ENCODE measurements around the gene OCA2.
"Not testable (repeated sequence)": the region's sequence is repeated elsewhere in the genome, so short reads cannot be mapped to it uniquely, and the experiment has no call there.

OCA2 gene

DNA sequence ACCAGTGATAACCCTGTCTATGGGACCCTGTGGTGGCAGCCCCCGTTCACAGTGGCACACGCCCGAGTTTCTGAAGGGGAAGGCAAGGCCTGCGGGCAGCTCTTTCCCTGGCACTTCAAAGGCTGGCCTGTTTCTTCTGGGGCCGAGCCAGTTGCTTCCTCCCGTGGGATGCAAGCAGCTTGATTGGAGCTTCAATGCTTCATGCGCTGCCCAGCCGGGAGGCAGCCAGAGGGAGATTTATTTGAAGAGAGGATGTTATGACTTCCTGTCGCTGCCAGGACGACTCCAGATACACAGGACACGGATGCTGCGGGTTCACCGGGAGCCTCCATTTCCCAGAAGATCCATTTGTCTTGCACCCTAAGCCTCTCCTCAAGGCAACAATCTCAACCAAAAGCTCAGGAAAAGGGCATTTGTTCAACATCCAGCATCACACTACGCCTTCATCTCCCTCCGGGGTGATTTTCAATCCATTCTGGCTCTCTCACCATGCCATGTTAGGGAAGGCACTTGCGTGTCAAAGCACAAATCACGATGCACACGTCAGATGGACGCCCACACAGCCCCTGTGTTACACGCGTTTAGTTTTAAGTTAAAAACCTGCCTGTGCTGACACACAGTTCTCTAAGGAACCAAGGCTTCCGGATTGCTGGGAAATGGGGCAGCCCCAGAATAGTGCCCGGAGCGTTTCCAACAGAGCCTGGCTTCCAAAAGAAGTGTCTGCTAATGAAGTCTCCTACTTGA, 330.2 kb downstream of the OCA2 start:
- TF ChIP-seq, protein P1, sequence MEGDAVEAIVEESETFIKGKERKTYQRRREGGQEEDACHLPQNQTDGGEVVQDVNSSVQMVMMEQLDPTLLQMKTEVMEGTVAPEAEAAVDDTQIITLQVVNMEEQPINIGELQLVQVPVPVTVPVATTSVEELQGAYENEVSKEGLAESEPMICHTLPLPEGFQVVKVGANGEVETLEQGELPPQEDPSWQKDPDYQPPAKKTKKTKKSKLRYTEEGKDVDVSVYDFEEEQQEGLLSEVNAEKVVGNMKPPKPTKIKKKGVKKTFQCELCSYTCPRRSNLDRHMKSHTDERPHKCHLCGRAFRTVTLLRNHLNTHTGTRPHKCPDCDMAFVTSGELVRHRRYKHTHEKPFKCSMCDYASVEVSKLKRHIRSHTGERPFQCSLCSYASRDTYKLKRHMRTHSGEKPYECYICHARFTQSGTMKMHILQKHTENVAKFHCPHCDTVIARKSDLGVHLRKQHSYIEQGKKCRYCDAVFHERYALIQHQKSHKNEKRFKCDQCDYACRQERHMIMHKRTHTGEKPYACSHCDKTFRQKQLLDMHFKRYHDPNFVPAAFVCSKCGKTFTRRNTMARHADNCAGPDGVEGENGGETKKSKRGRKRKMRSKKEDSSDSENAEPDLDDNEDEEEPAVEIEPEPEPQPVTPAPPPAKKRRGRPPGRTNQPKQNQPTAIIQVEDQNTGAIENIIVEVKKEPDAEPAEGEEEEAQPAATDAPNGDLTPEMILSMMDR (IDR thresholded peaks at IDR 0.05; ENCODE audit: low read depth, low read length, missing control alignments): no peak
- no peak for DNase-seq (ENCODE audit: low read depth)
- no peak overlapping the region for H3K4me3 ChIP-seq (ENCODE audit: low read depth, low read length)

DNA sequence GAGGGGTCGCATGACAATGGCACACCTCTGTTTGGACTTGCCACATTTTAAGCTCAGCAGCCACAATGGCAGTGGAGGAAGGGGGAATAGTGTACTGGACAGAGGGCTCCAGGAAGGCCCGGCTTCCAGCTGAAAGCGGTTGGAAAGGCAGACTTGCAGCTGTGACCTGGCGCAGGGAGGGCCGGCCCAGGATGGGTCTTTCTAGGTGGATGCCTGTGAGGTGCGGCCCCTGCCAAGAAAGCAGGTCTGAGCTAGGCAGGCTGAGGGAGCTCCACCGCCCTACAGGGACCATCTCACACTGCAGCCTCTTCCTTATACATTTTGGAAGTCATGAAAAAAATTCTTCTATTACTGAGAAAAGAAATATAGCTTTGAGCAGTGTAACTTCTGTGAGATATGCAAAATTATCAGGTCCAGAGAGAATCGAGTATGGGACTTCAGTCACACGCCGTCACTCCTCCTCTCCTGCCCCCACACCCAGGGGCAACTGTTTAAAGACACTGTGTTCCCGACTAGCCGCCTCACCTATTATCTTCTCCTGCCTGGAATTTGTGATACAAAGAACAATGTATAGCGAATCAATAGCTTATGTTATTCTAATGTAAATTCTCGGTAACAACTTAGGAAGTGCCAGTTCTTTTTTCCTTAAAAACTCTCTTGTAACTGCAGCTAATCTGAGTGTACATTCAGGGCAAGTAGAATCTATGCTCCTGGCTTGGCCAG, 331.0 kb downstream of the OCA2 start:
- no peak overlapping the region for H3K4me3 ChIP-seq (ENCODE audit: low read depth, low read length)
- TF ChIP-seq, protein P1 (IDR thresholded peaks at IDR 0.05; ENCODE audit: low read depth, low read length, missing control alignments): no peak
- no peak for DNase-seq (ENCODE audit: low read depth)

DNA sequence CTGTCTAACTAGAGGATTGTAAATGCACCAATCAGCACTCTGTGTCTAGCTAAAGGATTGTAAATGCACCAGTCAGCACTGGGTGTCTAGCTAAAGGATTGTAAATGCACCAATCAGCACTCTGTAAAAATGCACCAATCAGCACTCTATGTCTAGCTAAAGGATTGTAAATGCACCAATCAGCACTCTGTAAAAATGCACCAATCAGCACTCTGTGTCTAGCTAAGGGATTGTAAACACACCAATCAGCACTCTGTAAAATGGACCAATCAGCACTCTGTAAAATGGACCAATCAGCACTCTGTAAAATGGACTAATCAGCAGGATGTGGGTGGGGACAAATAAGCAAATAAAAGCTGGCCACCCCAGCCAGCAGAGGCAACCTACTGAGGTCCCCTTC, 331.7 kb downstream of the OCA2 start:
- not testable (repeated sequence) for H3K4me3 ChIP-seq (ENCODE audit: low read depth, low read length); DNase-seq (ENCODE audit: low read depth)

DNA sequence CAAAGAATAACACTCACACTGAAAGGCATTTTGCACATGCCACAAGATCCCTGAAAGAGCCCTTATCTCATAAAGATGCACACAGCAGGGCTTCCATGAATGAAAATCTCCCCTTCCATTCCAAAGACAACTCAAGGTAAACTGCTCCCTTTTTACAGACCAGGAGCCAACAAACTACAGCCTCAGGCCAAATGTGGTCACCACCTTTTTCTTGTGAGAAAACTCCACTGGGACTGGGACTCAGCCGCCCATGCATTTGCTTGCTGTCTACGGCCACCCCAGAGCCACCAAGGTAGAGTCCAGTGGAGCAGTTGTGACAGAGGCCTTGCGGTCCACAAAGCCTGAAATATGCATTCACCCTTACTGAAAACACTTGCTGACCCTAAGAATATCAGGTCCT, 334.8 kb downstream of the OCA2 start:
- TF ChIP-seq, protein P1 (IDR thresholded peaks at IDR 0.05; ENCODE audit: low read depth, low read length, missing control alignments): no peak
- no peak for DNase-seq (ENCODE audit: low read depth)
- H3K4me3 ChIP-seq (ENCODE audit: low read depth, low read length): no peak overlapping the region

DNA sequence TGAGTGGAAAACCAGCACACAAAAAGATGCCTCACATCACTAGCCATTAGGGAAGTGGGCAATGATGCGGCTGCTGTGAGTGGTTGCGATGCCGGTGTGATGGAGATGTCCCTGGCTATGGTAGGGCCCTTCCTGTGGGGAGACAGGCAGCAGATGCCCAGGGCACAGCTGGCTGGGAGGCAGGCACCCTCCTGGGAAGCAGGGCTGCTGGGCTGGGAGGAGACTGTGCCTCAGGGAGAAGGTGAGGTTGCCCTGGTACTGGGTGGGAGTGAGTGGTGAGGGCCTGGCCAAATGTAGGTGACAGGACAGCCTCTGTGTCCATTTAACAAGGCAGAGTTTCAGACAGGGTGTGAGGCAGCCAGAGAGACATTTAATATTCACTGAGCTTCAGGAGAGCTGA, 335.6 kb downstream of the OCA2 start:
- H3K4me3 ChIP-seq (ENCODE audit: low read depth, low read length): no peak overlapping the region
- TF ChIP-seq, protein P1 (IDR thresholded peaks at IDR 0.05; ENCODE audit: low read depth, low read length, missing control alignments): no peak
- no peak for DNase-seq (ENCODE audit: low read depth)

DNA sequence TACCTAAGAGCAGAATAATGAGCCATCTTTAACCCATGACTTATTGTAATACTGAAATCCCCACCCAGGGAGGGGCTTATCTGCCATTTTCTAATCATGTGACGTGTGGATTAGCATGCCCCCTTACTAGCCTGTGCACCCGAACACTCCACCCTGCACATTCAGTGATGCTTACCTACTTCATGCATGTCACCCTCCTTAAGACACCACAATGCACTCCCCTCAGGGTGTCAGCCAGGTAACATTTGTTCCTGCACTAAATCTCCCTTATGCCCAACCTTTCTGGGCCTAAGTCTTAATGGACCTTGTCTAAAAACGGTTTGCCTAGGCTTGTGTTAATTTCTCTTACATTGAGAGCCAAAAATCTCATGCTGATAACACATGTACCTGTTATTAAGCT, 336.6 kb downstream of the OCA2 start:
- no peak for DNase-seq (ENCODE audit: low read depth)
- TF ChIP-seq, protein P1 (IDR thresholded peaks at IDR 0.05; ENCODE audit: low read depth, low read length, missing control alignments): no peak
- no peak overlapping the region for H3K4me3 ChIP-seq (ENCODE audit: low read depth, low read length)

DNA sequence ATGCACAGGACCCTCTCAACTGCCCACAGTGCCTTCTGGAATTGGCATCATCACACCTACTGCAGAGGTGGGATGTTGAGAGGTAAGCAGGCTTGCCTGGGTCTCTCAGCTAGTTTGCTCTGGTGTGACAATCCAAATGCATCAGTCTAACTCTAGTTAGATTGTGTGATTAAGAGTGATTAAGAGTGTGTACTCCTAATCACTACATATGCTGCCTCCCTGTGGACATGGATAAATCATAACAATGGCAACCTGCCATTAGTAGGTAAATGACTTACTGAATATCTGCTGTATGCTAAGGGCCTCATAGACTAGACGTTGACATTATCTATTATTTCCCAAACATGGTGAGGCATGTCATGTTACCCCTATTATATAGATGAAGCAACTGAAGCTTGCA, 342.1 kb downstream of the OCA2 start:
- TF ChIP-seq, protein P1 (IDR thresholded peaks at IDR 0.05; ENCODE audit: low read depth, low read length, missing control alignments): no peak
- H3K4me3 ChIP-seq (ENCODE audit: low read depth, low read length): no peak overlapping the region
- DNase-seq (ENCODE audit: low read depth): no peak

Measured in GM12864 (cell line).